Measurements from ENCODE around the gene NOS1AP. TPM values are rescaled to one million over a fixed set of nuclear protein-coding genes. Genes with fewer than 3 reads are reported as not detected.

Gene NOS1AP
- total RNA-seq, 4 donors from 2014 or later: 1.9 to 5.4 (median 3.1) TPM

GRCh38 chr1:162400790-162401355, 331.4 kb downstream of the NOS1AP start:
- DNase-seq (ENCODE audit: low spot score): no peak
- TF ChIP-seq, protein P1, sequence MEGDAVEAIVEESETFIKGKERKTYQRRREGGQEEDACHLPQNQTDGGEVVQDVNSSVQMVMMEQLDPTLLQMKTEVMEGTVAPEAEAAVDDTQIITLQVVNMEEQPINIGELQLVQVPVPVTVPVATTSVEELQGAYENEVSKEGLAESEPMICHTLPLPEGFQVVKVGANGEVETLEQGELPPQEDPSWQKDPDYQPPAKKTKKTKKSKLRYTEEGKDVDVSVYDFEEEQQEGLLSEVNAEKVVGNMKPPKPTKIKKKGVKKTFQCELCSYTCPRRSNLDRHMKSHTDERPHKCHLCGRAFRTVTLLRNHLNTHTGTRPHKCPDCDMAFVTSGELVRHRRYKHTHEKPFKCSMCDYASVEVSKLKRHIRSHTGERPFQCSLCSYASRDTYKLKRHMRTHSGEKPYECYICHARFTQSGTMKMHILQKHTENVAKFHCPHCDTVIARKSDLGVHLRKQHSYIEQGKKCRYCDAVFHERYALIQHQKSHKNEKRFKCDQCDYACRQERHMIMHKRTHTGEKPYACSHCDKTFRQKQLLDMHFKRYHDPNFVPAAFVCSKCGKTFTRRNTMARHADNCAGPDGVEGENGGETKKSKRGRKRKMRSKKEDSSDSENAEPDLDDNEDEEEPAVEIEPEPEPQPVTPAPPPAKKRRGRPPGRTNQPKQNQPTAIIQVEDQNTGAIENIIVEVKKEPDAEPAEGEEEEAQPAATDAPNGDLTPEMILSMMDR (IDR thresholded peaks at IDR 0.05): no peak
- no peak for ATAC-seq (ENCODE audit: low FRiP score)

DNA sequence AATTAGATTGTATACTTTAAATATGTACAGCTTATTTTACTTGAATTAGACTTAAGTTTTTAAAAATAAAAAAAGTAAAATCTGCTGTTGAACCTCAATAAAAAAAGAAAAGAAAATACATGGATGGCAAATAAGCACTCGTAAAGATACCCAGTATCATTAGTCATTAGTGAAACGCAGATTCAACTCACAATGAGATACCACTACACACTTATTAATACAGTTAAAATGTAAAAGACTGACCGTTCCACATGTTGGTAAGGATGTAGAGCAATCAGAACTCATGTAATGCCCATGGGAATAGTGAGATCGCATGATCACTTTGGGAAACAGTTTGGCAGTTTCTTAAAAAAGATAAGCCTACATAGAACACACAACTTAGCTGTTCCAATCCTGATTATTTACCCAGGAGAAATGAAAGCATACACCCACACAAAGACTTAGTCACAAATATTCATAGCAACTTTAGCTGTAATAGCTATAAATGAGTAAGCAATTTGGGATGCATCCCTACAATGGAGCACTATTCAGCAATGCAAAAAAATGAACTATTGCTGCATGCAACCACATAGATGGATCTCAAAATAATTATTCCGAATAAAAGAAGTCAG, 335.2 kb downstream of the NOS1AP start:
- ATAC-seq (ENCODE audit: low FRiP score) (peak; percentile 71), DNase-seq (ENCODE audit: low spot score) (no peak)
- TF ChIP-seq, protein P1 (IDR thresholded peaks at IDR 0.05): no peak

DNA sequence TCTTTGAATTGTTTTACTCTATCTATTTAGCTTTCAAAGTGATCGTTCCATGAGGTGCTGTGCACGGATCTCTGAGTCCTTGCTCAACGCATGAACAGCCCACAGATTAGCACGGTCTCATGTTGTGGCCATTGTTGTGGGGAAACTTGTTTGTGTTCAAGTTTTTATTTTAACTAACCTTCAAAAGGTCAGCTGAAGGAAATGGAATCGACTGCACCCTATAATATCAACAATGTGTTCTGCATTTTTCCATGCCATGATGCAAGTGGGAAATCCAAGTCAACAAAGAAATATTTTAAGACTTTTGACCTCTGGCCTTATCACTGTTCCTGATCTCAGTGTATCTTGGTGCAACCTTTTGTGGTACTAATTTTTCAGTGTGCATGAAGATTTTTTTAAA, 336.3 kb downstream of the NOS1AP start:
- no peak for ATAC-seq (ENCODE audit: low FRiP score)
- DNase-seq (ENCODE audit: low spot score): no peak
- TF ChIP-seq, protein P1 (IDR thresholded peaks at IDR 0.05): no peak

GRCh38 chr1:162406811-162407210, 337.3 kb downstream of the NOS1AP start:
- no peak for DNase-seq (ENCODE audit: low spot score)
- ATAC-seq (ENCODE audit: low FRiP score): no peak
- TF ChIP-seq, protein P1 (IDR thresholded peaks at IDR 0.05): no peak

DNA sequence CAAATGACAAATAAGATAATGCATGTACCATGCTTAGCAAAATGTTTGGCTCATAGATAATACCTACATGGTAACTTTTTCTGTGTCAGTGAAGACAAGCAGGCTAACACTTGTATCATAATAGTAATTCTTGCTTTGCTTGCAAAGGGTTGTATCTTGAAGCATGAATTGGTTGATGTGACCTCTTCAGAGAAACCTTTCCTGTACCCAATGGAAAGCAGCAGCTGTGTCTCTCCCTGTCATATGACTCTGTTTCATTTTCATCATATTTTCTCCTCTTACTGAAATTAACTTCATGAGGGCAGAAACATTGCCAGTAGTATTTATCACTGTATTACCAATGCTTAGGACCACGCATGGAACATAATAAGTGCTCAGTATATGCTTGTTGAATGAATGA, 338.0 kb downstream of the NOS1AP start:
- TF ChIP-seq, protein P1 (IDR thresholded peaks at IDR 0.05): no peak
- no peak for ATAC-seq (ENCODE audit: low FRiP score)
- no peak for DNase-seq (ENCODE audit: low spot score)

DNA sequence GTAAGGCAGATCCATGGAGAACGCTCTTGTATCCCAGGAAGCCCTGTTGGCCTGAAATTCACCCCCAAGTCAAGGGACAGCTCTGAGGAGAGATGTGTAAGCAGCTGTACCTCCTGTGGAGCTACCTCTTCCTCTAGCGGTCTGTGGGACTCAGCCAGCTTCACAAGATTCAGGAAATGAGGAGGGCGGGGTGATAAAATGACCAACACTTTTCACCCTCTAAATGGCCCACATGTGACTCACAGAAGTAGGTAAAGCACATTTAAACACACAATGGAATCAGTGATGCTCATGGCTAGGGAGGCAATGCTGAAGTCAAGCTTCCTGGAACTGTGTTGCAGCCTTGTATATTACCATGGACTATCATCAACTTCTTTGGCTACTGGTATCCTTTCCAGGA, 342.5 kb downstream of the NOS1AP start, which contains the start of gene SH2D1B:
Gene SH2D1B (minus strand): TSS at position 135 of the 400 bp plus-strand sequence. CDS start 120 bp downstream, at position 15.
- DNase-seq (ENCODE audit: low spot score): no peak
- TF ChIP-seq, protein P1 (IDR thresholded peaks at IDR 0.05): no peak
- ATAC-seq (ENCODE audit: low FRiP score): no peak

DNA sequence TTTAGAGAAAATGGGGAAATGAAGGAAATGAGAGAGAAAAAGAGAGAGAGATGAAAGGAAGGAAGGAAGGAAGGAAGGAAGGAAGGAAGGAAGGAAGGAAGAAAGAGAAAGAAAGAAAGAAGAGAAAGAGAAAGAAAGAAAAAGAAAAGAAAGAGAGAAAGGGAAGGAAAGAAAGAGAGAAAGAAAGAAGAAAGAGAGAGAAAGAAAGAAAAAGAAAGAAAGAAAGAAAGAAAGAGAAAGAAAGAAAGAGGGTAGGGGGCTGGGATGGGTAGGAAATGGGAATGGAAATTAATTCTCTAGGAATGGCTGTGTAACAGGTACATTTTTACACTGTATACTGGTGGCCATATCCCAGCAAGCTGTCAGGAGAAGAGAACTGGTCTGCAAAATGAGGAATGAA, 346.7 kb downstream of the NOS1AP start:
- DNase-seq (ENCODE audit: low spot score): no peak
- TF ChIP-seq, protein P1 (IDR thresholded peaks at IDR 0.05): no peak
- ATAC-seq (ENCODE audit: low FRiP score): no peak
